Activated CD4-positive, alpha-beta memory T cell treated with anti-CD3 and anti-CD28 coated beads for 36 hours (primary cell): ENCODE results near the gene ZFX. TPM values are rescaled to one million over a fixed set of nuclear protein-coding genes. Genes with fewer than 3 reads are reported as not detected.

ENCODE experiments used
- CTCF ChIA-PET: fragments of 350-600 bp; sonication (Branson Sonifier 250); formaldehyde crosslinking; loops from one replicate; lab custom pipeline; 2021; ENCODE audit warnings: antibody characterized with exemption, inconsistent platforms; lab: Charles Lee
- POLR2A ChIA-PET: fragments of 350-600 bp; sonication (Branson Sonifier 250); formaldehyde crosslinking; loops from one replicate; lab custom pipeline; 2021; ENCODE audit warnings: antibody characterized with exemption; lab: Charles Lee
- DNase-seq: peaks from one replicate; pipeline ENCODE4 v3.0.0-alpha.2; 2020
- H3K27ac Mint-ChIP-seq: one replicate; pipeline ENCODE4 v1.8.0; 2021; ENCODE audit warnings: mixed read lengths
- H3K27me3 Mint-ChIP-seq: one replicate; pipeline ENCODE4 v1.8.0; 2021; ENCODE audit warnings: mixed read lengths
- H3K36me3 Mint-ChIP-seq: one replicate; pipeline ENCODE4 v1.8.0; 2021; ENCODE audit warnings: mixed read lengths
- H3K4me1 Mint-ChIP-seq: one replicate; pipeline ENCODE4 v1.8.0; 2021; ENCODE audit warnings: low read depth, mixed read lengths
- H3K4me3 Mint-ChIP-seq: one replicate; pipeline ENCODE4 v1.8.0; 2021; ENCODE audit warnings: mild to moderate bottlenecking, mixed read lengths
- H3K9me3 Mint-ChIP-seq: one replicate; pipeline ENCODE4 v1.8.0; 2021; ENCODE audit warnings: mixed read lengths
- intact Hi-C: fragments of 100-400 bp; cut with micrococcal nuclease; formaldehyde crosslinking; loops from one replicate; pipeline ENCODE4 v1.15.1; 2023
- total RNA-seq, 2 experiments: library from RNA; stranded (reverse); gene quantifications; one replicate each; pipeline ENCODE4 v1.2.3, GENCODE V29; 2021

Gene ZFX
- total RNA-seq, 2 experiments from 2014 or later: 31.1 to 35.5 TPM

GRCh38 chrX:24144528-24144927 is 5.0 kb upstream of the ZFX start:
- Mint-ChIP-seq H3K27me3 (no peaks in the 10 kb centered on the region), H3K27ac (no peak overlapping the region), H3K4me3 (no peak overlapping the region), H3K36me3 (no peaks in the 10 kb centered on the region), H3K4me1 (peaks cover 26% of the 10 kb centered on the region), H3K9me3 (no peaks in the 10 kb centered on the region)
- intact Hi-C loops: no loop called here
- CTCF ChIA-PET: no interaction called here
- POLR2A ChIA-PET: interaction anchor here (0.6 kb wide), 1 partner anchor 77 kb away, joined by 4 read pairs; no protein-coding TSS in a partner anchor
- DNase-seq: no peak

DNA sequence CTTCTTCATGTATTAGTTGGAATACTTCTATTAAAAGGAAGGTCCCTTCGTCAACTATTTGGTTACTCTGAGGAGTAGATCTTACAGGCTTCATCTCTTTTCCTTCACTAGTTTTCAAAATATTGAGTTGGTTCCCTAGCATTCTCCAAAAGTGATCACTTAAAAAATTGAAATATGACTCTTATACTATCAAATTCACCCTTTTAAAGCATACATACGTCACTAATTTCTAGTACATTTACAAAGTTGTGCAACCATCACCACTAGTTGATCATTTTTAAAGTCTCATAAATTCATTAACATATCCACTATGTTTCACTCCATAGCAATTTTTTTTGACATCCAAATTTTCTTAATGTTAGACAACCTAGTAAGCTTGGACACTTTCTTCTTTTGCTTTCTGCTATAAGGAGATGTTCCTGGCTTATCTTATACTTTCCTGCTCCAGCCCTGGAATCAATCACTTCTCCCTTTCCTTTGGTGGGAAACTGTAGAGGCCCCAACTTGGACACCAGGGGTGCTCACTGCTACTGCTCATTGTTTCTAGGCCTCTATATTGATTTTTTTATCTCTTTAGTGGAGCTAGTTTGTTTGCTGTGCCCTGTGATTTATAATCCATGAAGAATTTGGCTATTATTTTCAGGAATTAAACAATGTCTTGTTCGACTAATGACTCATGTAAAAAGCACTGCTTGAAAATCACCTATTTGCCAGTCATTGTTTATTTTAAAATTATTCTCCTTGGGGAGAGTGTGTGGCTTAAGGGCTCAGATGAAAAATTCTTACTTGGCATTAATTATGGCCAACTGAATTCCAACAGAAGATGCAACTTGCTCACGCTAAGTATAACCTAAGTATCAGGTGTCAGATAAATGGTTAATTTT is 4.0 kb upstream of the ZFX start:
- H3K27me3 Mint-ChIP-seq: no peaks in the 10 kb centered on the region
- no peak overlapping the region for H3K27ac Mint-ChIP-seq
- POLR2A ChIA-PET: no interaction called here
- no peaks in the 10 kb centered on the region for H3K36me3 Mint-ChIP-seq
- no peak overlapping the region for H3K4me3 Mint-ChIP-seq
- CTCF ChIA-PET: no interaction called here
- H3K4me1 Mint-ChIP-seq: peaks cover 26% of the 10 kb centered on the region
- no peaks in the 10 kb centered on the region for H3K9me3 Mint-ChIP-seq
- intact Hi-C loops: loop anchor here (5.0 kb wide), 1 partner anchor 48 kb away; no protein-coding TSS in a partner anchor
- DNase-seq: no peak

DNA sequence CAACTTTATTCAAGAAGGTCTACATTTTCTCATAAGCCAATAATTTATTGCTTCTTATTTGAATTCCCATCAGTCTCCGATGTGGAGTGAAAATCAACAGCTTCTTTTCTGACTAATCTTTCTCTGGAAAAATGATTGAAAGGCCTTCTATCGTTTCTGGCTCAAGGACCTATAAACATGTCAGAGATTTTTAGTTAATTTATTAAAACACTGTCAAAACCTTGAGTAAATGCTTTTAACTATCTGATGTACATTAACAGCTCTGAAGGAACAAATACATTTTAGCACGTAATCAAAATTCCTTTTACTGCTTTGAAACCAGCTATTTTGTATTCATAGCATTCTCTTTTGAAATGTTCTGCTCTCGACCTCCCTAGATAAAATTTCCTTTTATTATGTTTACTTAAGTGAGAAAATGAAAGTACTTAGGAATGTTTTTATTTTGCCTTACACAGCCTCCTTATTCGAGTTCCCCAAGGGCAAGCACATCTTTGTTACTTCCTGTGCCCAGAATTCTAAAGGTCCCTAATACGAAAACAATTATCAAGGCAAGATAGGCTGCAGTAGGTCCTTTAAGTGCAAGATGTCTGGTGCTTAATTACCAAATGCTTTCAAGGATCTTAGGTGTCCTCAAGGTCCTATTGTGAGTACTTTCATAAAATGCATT is 3.1 kb upstream of the ZFX start:
- Mint-ChIP-seq H3K27ac (no peak overlapping the region), H3K27me3 (no peaks in the 10 kb centered on the region), H3K4me3 (peak overlapping the region; percentile 23), H3K36me3 (peaks cover 6% of the 10 kb centered on the region), H3K9me3 (no peaks in the 10 kb centered on the region), H3K4me1 (peaks cover 30% of the 10 kb centered on the region)
- ChIA-PET POLR2A (no interaction called here), CTCF (no interaction called here)
- intact Hi-C loops: loop anchor here (5.0 kb wide), 1 partner anchor 49 kb away; no protein-coding TSS in a partner anchor
- DNase-seq: no peak

DNA sequence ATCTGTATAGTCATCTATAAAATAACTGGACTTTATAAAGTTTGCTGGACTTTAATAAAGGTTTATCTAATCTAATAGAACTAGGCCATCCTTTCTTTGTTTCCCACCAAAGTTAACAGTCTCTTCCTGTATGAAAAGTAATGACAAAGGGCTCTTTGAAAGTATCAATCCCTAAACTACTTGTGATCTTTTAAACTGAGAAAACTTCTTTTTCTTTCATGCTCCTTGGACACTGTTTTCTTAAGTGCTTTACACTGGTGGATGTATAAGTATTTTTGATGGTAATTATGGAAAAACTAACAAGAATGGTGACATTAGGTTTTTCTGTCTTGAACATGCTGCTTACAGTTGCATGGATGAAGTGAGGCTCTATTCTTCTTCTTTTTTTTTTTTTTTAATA is 2.4 kb upstream of the ZFX start:
- POLR2A ChIA-PET: no interaction called here
- Mint-ChIP-seq H3K9me3 (no peaks in the 10 kb centered on the region), H3K4me3 (peak overlapping the region; percentile 12), H3K27ac (peak overlapping the region; percentile 92), H3K27me3 (no peaks in the 10 kb centered on the region), H3K4me1 (peaks cover 37% of the 10 kb centered on the region), H3K36me3 (peaks cover 9% of the 10 kb centered on the region)
- DNase-seq: no peak
- intact Hi-C loops: loop anchor here (5.0 kb wide), 1 partner anchor 50 kb away; no protein-coding TSS in a partner anchor
- CTCF ChIA-PET: no interaction called here

GRCh38 chrX:24148121-24148520 is 1.4 kb upstream of the ZFX start:
- H3K27me3 Mint-ChIP-seq: no peaks in the 10 kb centered on the region
- peaks cover 46% of the 10 kb centered on the region for H3K4me1 Mint-ChIP-seq
- no peak for DNase-seq
- peak overlapping the region; percentile 92 for H3K27ac Mint-ChIP-seq
- ChIA-PET CTCF (interaction anchor here (1.0 kb wide), 1 partner anchor 94 kb away, joined by 4 read pairs; no protein-coding TSS in a partner anchor), POLR2A (interaction anchor here (0.6 to 1.8 kb wide), 2 partner anchors 49 to 268 kb away, joined by 4 read pairs; no protein-coding TSS in a partner anchor)
- H3K36me3 Mint-ChIP-seq: peaks cover 14% of the 10 kb centered on the region
- no peaks in the 10 kb centered on the region for H3K9me3 Mint-ChIP-seq
- intact Hi-C loops: loop anchor here (5.0 kb wide), 1 partner anchor 51 kb away; no protein-coding TSS in a partner anchor
- peak overlapping the region; percentile 72 for H3K4me3 Mint-ChIP-seq

DNA sequence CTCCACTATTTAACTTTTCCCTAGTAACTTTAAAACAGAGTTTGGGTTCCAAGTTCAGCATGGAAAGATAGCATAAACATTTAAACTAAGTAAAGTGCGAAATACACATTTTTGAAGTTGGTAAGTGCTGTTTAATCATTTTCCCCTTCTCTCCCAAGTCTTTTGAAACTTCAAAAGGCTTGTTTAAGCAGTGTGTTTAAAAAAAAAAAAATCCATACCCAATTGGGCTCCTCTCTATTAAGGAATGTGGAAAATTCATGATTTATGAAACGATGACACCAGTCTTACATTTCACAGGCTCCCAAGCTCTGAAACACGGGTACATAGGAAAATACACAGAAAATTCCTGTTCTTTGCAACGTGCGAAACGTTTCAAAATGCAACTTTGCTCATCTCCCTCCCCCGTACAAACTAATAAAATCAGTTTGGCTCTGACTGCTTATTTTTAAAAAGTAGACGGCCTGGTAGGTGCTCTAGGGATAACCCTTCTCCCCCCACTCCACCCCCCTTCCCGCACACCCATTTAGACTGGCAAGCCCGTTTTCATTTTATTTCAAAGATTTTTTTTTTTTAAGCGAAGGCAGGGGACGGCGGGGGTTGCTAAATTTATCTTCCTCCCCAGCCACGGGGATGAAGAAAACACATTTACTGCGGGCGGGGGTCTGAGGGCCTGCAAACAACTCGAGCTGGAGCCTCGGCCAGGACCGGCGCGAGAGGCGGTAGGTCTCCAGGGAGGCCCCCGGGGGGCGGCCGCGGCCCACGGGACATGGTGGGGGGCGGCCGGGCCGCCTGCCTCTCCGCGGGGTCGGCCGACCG is 786 bp upstream of the ZFX start:
- POLR2A ChIA-PET: interaction anchor here (0.6 to 1.8 kb wide), 4 partner anchors 23 to 267 kb away, joined by 3 to 4 read pairs (median 4); no protein-coding TSS in a partner anchor
- Mint-ChIP-seq H3K4me1 (peaks cover 53% of the 10 kb centered on the region), H3K9me3 (no peaks in the 10 kb centered on the region), H3K27ac (peak overlapping the region; percentile 92), H3K4me3 (peak overlapping the region; percentile 72), H3K27me3 (no peaks in the 10 kb centered on the region), H3K36me3 (peaks cover 20% of the 10 kb centered on the region)
- DNase-seq: peak; percentile 28
- CTCF ChIA-PET: interaction anchor here (0.7 to 1.1 kb wide), 3 partner anchors 50 to 95 kb away, joined by 3 to 4 read pairs (median 4); no protein-coding TSS in a partner anchor
- intact Hi-C loops: loop anchor here (5.0 kb wide), 1 partner anchor 51 kb away; no protein-coding TSS in a partner anchor

DNA sequence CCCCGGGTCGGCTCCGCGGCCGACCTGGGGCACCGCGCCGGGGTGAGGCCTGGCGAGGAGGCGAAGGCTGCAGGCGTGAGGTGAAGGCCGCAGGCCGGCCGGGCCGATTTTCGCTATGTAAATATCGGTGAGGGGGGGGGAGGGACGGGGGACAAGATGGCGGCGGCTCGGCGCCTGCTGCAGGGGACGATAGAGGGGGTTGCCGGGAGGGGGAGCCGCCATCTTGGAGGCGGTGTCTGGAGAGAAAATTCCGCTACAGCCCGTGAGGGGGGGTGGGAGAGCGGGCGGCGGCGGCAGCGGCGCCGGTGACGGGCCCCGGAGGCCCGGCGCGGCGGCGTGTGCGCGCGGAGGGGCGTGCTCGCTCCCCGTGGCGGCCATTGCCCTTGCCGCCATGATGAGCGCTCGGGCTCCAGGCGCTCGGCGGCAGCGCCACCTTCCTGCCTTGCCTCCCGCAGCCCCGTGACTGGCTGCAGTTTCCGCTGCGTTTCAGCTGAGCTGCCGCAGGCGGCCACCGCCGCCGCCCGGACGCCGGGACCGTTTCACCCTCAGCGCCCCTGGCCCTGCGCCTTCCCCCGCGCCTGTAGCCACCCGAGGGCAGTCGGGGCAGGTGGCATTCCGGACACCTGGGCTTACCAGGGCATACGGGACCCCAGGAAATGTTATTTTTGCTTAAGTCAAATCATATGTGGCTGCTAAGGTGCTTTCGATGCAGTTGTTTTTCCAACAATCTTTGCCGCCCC is 692 bp downstream of the ZFX start:
- peak; percentile 89 for DNase-seq
- CTCF ChIA-PET: interaction anchor here (1.1 kb wide), 1 partner anchor 69 kb away, joined by 3 read pairs; no protein-coding TSS in a partner anchor
- Mint-ChIP-seq H3K4me3 (peak overlapping the region; percentile 79), H3K9me3 (no peaks in the 10 kb centered on the region), H3K27me3 (no peaks in the 10 kb centered on the region), H3K27ac (peak overlapping the region; percentile 83), H3K36me3 (peaks cover 22% of the 10 kb centered on the region), H3K4me1 (peaks cover 54% of the 10 kb centered on the region)
- POLR2A ChIA-PET: interaction anchor here (1.5 kb wide), 1 partner anchor 69 kb away, joined by 3 read pairs; no protein-coding TSS in a partner anchor
- intact Hi-C loops: loop anchor here (1.0 to 5.0 kb wide), 8 partner anchors 19 to 407 kb away; partner anchors contain the start of genes ACOT9, APOO, EIF2S3 and SAT1

GRCh38 chrX:24150898-24151297 is 1.4 kb downstream of the ZFX start:
- intact Hi-C loops: loop anchor here (1.0 to 5.0 kb wide), 9 partner anchors 18 to 408 kb away; partner anchors contain the start of genes ACOT9, APOO, EIF2S3 and SAT1
- Mint-ChIP-seq H3K4me1 (peaks cover 53% of the 10 kb centered on the region), H3K27ac (peak overlapping the region; percentile 83), H3K9me3 (no peaks in the 10 kb centered on the region), H3K4me3 (peak overlapping the region; percentile 79), H3K36me3 (peaks cover 22% of the 10 kb centered on the region), H3K27me3 (no peaks in the 10 kb centered on the region)
- DNase-seq: no peak
- CTCF ChIA-PET: no interaction called here
- POLR2A ChIA-PET: interaction anchor here (0.9 kb wide), 1 partner anchor 97 kb away, joined by 3 read pairs; no protein-coding TSS in a partner anchor

- intact Hi-C loops: loop anchor here (1.0 to 5.0 kb wide), 4 partner anchors 51 to 369 kb away; partner anchors contain the start of gene SAT1
- H3K9me3 Mint-ChIP-seq: no peaks in the 10 kb centered on the region
- peaks cover 22% of the 10 kb centered on the region for H3K36me3 Mint-ChIP-seq
- ChIA-PET CTCF (no interaction called here), POLR2A (interaction anchor here (0.9 kb wide), 1 partner anchor 98 kb away, joined by 3 read pairs; no protein-coding TSS in a partner anchor)
- DNase-seq: no peak
- peak overlapping the region; percentile 79 for H3K4me3 Mint-ChIP-seq
- peak overlapping the region; percentile 83 for H3K27ac Mint-ChIP-seq
- peaks cover 56% of the 10 kb centered on the region for H3K4me1 Mint-ChIP-seq
- H3K27me3 Mint-ChIP-seq: no peaks in the 10 kb centered on the region
These were observed 2.0 kb downstream of the ZFX start for GRCh38 chrX:24151513-24151912.

- H3K9me3 Mint-ChIP-seq: no peaks in the 10 kb centered on the region
- POLR2A ChIA-PET: interaction anchor here (0.7 kb wide), 1 partner anchor 16 kb away, joined by 3 read pairs; no protein-coding TSS in a partner anchor
- intact Hi-C loops: loop anchor here (2.0 to 5.0 kb wide), 3 partner anchors 49 to 371 kb away; partner anchors contain the start of gene SAT1
- CTCF ChIA-PET: no interaction called here
- peak; percentile 28 for DNase-seq
- H3K4me1 Mint-ChIP-seq: peaks cover 55% of the 10 kb centered on the region
- peak overlapping the region; percentile 79 for H3K4me3 Mint-ChIP-seq
- no peaks in the 10 kb centered on the region for H3K27me3 Mint-ChIP-seq
- H3K36me3 Mint-ChIP-seq: peaks cover 25% of the 10 kb centered on the region
- peak overlapping the region; percentile 83 for H3K27ac Mint-ChIP-seq
These were observed 3.8 kb downstream of the ZFX start for GRCh38 chrX:24153178-24153795.
